Sigmoid colon (tissue), 4 donors: ENCODE measurements around the gene HSPA1B.

Source experiments
- EP300 ChIP-seq, 4 donors: sonication (generic); formaldehyde crosslinking; IDR thresholded peaks; one replicate each; pipeline ENCODE4 v1.6.1; 2017; ENCODE audit warnings: antibody characterized with exemption in 4 of 4
- POLR2A ChIP-seq, 2 donors: fragments of 450-650 bp; IDR thresholded peaks; one replicate each; pipeline ENCODE4 v1.6.1; 2016; ENCODE audit warnings: antibody characterized with exemption in 2 of 2, mild to moderate bottlenecking in 2 of 2, moderate library complexity in 2 of 2
- POLR2AphosphoS5 ChIP-seq, 4 donors: sonication (generic); formaldehyde crosslinking; IDR thresholded peaks; one replicate each; pipeline ENCODE4 v1.6.1; 2017; ENCODE audit warnings: antibody characterized with exemption in 4 of 4
- TF ChIP-seq, protein P1 (sequence below), 4 experiments: fragments of 450-650 bp in 3 of 4; fragments of 200-600 bp in 1 of 4; IDR thresholded peaks; one replicate each; pipeline ENCODE4 v1.5.1; 2016 to 2019; ENCODE audit warnings: antibody characterized with exemption in 4 of 4, mild to moderate bottlenecking in 3 of 4, moderate library complexity in 2 of 4

DNA sequence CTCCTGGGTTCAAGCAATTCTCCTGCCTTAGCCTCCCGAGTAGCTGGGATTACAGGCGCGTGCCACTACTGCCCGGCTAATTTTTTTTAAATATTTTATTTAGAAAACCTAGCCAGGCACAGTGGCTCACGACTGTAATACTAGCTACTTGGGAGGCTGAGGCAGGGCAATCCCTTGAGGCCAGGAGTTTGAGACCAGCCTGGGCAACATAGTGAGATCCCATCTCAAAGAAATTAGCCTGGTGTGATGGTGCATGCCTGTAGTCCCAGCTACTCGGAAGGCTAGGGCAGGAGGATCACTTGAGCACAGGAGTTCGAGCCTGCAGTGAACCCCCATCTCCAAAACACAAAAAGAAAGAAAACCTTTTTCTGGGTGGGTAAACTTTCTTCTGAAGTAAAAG is 48.8 kb downstream of the HSPA1B start:
- TF ChIP-seq, protein P1, sequence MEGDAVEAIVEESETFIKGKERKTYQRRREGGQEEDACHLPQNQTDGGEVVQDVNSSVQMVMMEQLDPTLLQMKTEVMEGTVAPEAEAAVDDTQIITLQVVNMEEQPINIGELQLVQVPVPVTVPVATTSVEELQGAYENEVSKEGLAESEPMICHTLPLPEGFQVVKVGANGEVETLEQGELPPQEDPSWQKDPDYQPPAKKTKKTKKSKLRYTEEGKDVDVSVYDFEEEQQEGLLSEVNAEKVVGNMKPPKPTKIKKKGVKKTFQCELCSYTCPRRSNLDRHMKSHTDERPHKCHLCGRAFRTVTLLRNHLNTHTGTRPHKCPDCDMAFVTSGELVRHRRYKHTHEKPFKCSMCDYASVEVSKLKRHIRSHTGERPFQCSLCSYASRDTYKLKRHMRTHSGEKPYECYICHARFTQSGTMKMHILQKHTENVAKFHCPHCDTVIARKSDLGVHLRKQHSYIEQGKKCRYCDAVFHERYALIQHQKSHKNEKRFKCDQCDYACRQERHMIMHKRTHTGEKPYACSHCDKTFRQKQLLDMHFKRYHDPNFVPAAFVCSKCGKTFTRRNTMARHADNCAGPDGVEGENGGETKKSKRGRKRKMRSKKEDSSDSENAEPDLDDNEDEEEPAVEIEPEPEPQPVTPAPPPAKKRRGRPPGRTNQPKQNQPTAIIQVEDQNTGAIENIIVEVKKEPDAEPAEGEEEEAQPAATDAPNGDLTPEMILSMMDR (IDR thresholded peaks at IDR 0.05), result no peak
- TF ChIP-seq POLR2AphosphoS5 (IDR thresholded peaks at IDR 0.05), result no peak
- no peak for TF ChIP-seq EP300 (IDR thresholded peaks at IDR 0.05)
- no peak for TF ChIP-seq POLR2A (IDR thresholded peaks at IDR 0.05)
